AG09319 (cell line): ENCODE measurements around the gene ACTL8.

Source experiments
- DNase-seq: peaks from one replicate; pipeline ENCODE4 v3.0.0-alpha.2; 2010; ENCODE audit warnings: low read depth; ENCODE audit errors: extremely low read depth
- CTCF ChIP-seq: IDR thresholded peaks from 2 replicates; pipeline ENCODE4 v1.5.1; 2011; ENCODE audit warnings: low read depth, mild to moderate bottlenecking, inconsistent platforms, low read length, moderate library complexity

The ACTL8 gene

GRCh38 chr1:17802164-17802563, 47.0 kb downstream of the ACTL8 start:
- TF ChIP-seq CTCF, result no peak
- DNase-seq, result no peak

DNA sequence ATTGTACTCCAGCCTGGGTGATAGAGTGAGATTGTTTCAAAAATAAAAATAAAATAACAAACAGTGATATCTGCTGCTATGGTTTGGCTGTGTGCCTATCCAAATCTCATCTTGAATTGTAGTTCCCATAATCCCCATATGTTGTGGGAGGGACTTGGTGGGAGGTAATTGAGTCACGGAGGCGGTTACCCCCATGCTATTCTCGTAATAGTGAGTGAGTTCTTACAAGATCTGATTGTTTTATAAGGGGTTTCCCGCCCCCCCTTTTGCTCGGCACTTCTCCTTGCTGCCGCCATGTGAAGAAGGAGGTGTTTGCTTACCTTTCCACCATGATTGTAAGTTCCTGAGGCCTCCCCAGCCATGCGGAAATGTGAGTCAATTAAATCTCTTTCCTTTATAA, 47.8 kb downstream of the ACTL8 start:
- DNase-seq, result no peak
- no peak for TF ChIP-seq CTCF

- TF ChIP-seq CTCF, result no peak
- no peak for DNase-seq
Observed at GRCh38 chr1:17805869-17806684, 50.9 kb downstream of the ACTL8 start.

DNA sequence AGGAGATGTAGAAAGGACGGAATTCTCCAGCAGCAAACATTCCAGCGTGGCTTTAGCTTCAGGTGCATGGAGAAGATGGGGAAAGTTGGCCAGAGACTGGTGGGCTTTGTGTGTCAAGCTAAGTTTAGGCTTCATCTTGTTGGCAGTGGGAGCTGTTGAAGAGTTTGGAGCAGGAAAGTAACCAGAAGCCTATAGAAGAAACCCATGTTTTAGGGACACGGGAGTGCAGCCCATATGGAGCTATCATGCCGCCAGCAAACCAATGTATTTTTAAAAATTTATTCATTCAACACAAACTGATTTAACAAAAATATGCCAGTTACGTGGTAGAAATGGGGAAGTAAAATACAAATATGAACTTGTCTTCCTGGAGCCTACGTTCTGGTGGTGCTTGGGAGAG, 53.7 kb downstream of the ACTL8 start:
- TF ChIP-seq CTCF, result no peak
- no peak for DNase-seq

DNA sequence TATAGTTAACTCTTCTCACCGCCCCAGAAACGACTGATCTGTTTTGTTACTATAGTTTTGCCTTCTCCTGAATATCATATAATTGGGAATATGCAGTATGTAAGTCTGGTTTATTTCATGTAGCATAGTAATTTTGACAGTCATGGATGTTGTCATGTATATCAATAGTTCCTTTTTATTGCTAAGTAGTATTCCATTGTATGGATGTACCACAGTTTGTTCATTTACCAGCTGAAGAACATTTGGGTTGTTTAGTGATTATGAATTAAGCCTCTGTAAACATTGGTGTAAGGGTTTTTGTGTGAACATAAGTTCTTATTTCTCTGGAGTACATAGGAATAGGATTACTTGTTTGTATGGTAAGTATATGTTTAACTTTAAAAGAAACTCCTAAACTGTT, 55.5 kb downstream of the ACTL8 start:
- no peak for DNase-seq
- TF ChIP-seq CTCF, result no peak

DNA sequence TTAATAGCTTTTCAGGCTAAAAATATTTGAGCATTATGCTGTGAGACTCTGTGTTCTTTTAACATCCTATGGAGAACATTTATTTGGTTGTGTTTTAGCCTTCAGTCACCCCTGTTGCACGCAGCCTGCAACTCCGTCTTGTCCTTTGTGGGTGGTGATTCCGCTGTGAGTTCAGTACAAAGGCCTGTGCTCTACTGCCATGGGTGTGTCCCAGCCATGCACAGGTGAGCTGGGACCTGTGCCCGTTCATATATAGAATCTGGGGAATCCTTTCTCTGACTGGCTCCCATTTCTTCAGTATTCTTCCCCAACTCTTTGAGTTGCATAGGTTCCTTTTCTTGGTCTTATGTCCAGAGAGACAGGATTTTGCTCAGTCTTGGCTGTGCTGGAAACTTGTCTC, 61.4 kb downstream of the ACTL8 start:
- no peak for TF ChIP-seq CTCF
- DNase-seq, result no peak

DNA sequence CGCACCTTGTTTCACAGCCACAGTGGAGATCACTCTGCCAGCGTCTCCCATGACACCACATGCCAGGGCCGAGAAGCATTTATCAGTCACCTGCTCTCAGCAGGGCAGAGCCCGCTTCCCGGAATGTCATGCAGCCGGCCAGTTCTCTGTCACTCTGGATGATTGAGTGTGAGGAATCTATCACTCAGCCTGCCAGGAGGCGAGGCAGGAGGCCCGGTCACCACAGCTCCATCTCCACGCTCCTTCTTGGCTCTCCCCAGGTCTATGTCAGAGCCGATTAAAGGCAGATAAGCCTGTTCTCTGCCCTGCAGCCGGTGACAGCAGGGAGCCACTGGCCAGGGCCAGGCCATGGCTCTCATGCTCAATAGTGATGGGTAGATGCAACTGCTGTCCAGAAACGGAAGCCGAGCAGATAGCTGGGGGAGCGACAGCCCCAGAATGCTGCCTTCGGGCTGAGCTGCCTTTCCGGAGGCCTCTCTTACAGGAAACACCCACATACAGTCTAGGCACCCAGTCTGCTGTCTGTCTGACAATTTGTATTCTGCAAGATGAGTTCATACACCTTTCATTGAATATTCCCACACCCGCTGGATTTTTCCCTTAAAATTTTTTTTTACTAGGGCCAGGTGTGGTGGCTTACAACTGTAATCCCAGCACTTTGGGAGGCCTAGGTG, 64.1 kb downstream of the ACTL8 start:
- TF ChIP-seq CTCF, result no peak
- no peak for DNase-seq
